Ectodermal cell (in vitro differentiated cells): Measurements from ENCODE around the gene AKAP5.
"Not testable (repeated sequence)": the region's sequence is repeated elsewhere in the genome, so short reads cannot be mapped to it uniquely, and the experiment has no call there.

ENCODE experiments used
- H3K27ac ChIP-seq: 2 replicates; pipeline ENCODE4 v1.7.0; 2013; ENCODE audit warnings: mild to moderate bottlenecking, low read depth, low read length; ENCODE audit not compliant: insufficient read depth, poor library complexity, severe bottlenecking
- H3K27me3 ChIP-seq: 2 replicates; pipeline ENCODE4 v1.7.0; 2013; ENCODE audit warnings: mild to moderate bottlenecking, low read length; ENCODE audit not compliant: insufficient read depth, control insufficient read depth, poor library complexity, severe bottlenecking
- H3K36me3 ChIP-seq: one replicate; pipeline ENCODE4 v1.7.0; 2013; ENCODE audit warnings: low read length; ENCODE audit not compliant: control insufficient read depth, insufficient read depth
- H3K4me1 ChIP-seq: one replicate; pipeline ENCODE4 v1.7.0; 2013; ENCODE audit warnings: low read length; ENCODE audit not compliant: control insufficient read depth, insufficient read depth
- H3K4me3 ChIP-seq: 2 replicates; pipeline ENCODE4 v1.7.0; 2013; ENCODE audit warnings: low read depth, low read length, control low read depth; ENCODE audit not compliant: insufficient read depth
- H3K9me3 ChIP-seq: 2 replicates; pipeline ENCODE4 v1.7.0; 2013; ENCODE audit warnings: mild to moderate bottlenecking, low read length, moderate library complexity; ENCODE audit not compliant: control insufficient read depth
- WGBS, 2 experiments: methylation state at CpG; one replicate each; pipeline ENCODE4 v1.1.7; 2013; ENCODE audit warnings: missing lambda C conversion rate in 2 of 2; 5-methylcytosine and 5-hydroxymethylcytosine counted together

Gene AKAP5

GRCh38 chr14:64508215-64508776 lies 43.0 kb downstream of the AKAP5 start:
- Histone ChIP-seq H3K9me3 (no peaks in the 10 kb centered on the region), H3K27ac (no peak overlapping the region), H3K27me3 (no peaks in the 10 kb centered on the region), H3K4me3 (no peak overlapping the region), H3K36me3 (no peaks in the 10 kb centered on the region), H3K4me1 (peaks cover 11% of the 10 kb centered on the region)
- WGBS, 2 experiments = 74 to 75% methylated on average over 1 of the region's 1 CpG

GRCh38 chr14:64509036-64509435 lies 43.7 kb downstream of the AKAP5 start:
- Histone ChIP-seq H3K9me3 (no peaks in the 10 kb centered on the region), H3K4me1 (peaks cover 11% of the 10 kb centered on the region), H3K27ac (no peak overlapping the region), H3K27me3 (no peaks in the 10 kb centered on the region), H3K4me3 (no peak overlapping the region), H3K36me3 (no peaks in the 10 kb centered on the region)
- WGBS, 2 experiments = 74 to 76% methylated on average over 8 of the region's 8 CpGs

- Histone ChIP-seq H3K27ac (no peak overlapping the region), H3K4me1 (peaks cover 11% of the 10 kb centered on the region), H3K9me3 (no peaks in the 10 kb centered on the region), H3K36me3 (no peaks in the 10 kb centered on the region), H3K27me3 (no peaks in the 10 kb centered on the region), H3K4me3 (no peak overlapping the region)
- WGBS, 2 experiments = 31 to 41% methylated on average over 4 of the region's 4 CpGs
These were observed 45.7 kb downstream of the AKAP5 start for GRCh38 chr14:64510825-64511671.

- Histone ChIP-seq H3K36me3 (no peaks in the 10 kb centered on the region), H3K4me3 (no peak overlapping the region), H3K4me1 (peaks cover 8% of the 10 kb centered on the region), H3K27me3 (no peaks in the 10 kb centered on the region), H3K9me3 (no peaks in the 10 kb centered on the region), H3K27ac (no peak overlapping the region)
- WGBS, 2 experiments = 94 to 96% methylated on average over 1 to 2 of the region's 2 CpGs
These were observed 48.0 kb downstream of the AKAP5 start for GRCh38 chr14:64513271-64513670.

- no peaks in the 10 kb centered on the region for H3K27me3 ChIP-seq
- H3K4me1 ChIP-seq = no peaks in the 10 kb centered on the region
- no peaks in the 10 kb centered on the region for H3K9me3 ChIP-seq
- 81 to 97% methylated on average over 1 of the region's 1 CpG for WGBS, 2 experiments
- H3K4me3 ChIP-seq = no peak overlapping the region
- no peak overlapping the region for H3K27ac ChIP-seq
- no peaks in the 10 kb centered on the region for H3K36me3 ChIP-seq
These were observed 49.8 kb downstream of the AKAP5 start for GRCh38 chr14:64515053-64515452.

- Histone ChIP-seq H3K4me1 (no peaks in the 10 kb centered on the region), H3K27me3 (no peaks in the 10 kb centered on the region), H3K4me3 (no peak overlapping the region), H3K36me3 (no peaks in the 10 kb centered on the region), H3K9me3 (no peaks in the 10 kb centered on the region), H3K27ac (no peak overlapping the region)
- WGBS, 2 experiments = 83% methylated on average over 1 of the region's 1 CpG; no CpG with 5 or more reads in 1 of the 2 experiments
These were observed 51.7 kb downstream of the AKAP5 start for GRCh38 chr14:64516969-64517368.

GRCh38 chr14:64517667-64518066 lies 52.4 kb downstream of the AKAP5 start:
- H3K4me3 ChIP-seq, H3K27me3 ChIP-seq, H3K36me3 ChIP-seq, H3K27ac ChIP-seq, H3K4me1 ChIP-seq, H3K9me3 ChIP-seq: not testable (repeated sequence)
- 95 to 98% methylated on average over 6 of the region's 6 CpGs for WGBS, 2 experiments

GRCh38 chr14:64518229-64518628 lies 52.9 kb downstream of the AKAP5 start:
- Histone ChIP-seq H3K9me3 (no peaks in the 10 kb centered on the region), H3K36me3 (peaks cover 7% of the 10 kb centered on the region), H3K4me3 (no peak overlapping the region), H3K4me1 (no peaks in the 10 kb centered on the region), H3K27me3 (no peaks in the 10 kb centered on the region), H3K27ac (no peak overlapping the region)
- WGBS, 2 experiments = 92 to 98% methylated on average over 4 of the region's 4 CpGs

GRCh38 chr14:64520699-64521098 lies 55.4 kb downstream of the AKAP5 start:
- H3K27ac ChIP-seq = no peak overlapping the region
- no peaks in the 10 kb centered on the region for H3K9me3 ChIP-seq
- no peaks in the 10 kb centered on the region for H3K4me1 ChIP-seq
- H3K4me3 ChIP-seq = no peak overlapping the region
- H3K36me3 ChIP-seq = peaks cover 10% of the 10 kb centered on the region
- no peaks in the 10 kb centered on the region for H3K27me3 ChIP-seq
- 94 to 95% methylated on average over 4 of the region's 4 CpGs for WGBS, 2 experiments

GRCh38 chr14:64522591-64523355 lies 57.5 kb downstream of the AKAP5 start:
- Histone ChIP-seq H3K9me3 (no peaks in the 10 kb centered on the region), H3K27ac (no peak overlapping the region), H3K4me1 (no peaks in the 10 kb centered on the region), H3K36me3 (peaks cover 10% of the 10 kb centered on the region), H3K27me3 (no peaks in the 10 kb centered on the region), H3K4me3 (no peak overlapping the region)
- WGBS, 2 experiments = 94 to 95% methylated on average over 8 to 9 of the region's 9 CpGs
